ENCODE results near the gene TMEM51. TPM values are rescaled to one million over a fixed set of nuclear protein-coding genes. Genes with fewer than 3 reads are reported as not detected.

TMEM51 gene
- total RNA-seq, 1 experiment from 2014 or later = 47.6 TPM

DNA sequence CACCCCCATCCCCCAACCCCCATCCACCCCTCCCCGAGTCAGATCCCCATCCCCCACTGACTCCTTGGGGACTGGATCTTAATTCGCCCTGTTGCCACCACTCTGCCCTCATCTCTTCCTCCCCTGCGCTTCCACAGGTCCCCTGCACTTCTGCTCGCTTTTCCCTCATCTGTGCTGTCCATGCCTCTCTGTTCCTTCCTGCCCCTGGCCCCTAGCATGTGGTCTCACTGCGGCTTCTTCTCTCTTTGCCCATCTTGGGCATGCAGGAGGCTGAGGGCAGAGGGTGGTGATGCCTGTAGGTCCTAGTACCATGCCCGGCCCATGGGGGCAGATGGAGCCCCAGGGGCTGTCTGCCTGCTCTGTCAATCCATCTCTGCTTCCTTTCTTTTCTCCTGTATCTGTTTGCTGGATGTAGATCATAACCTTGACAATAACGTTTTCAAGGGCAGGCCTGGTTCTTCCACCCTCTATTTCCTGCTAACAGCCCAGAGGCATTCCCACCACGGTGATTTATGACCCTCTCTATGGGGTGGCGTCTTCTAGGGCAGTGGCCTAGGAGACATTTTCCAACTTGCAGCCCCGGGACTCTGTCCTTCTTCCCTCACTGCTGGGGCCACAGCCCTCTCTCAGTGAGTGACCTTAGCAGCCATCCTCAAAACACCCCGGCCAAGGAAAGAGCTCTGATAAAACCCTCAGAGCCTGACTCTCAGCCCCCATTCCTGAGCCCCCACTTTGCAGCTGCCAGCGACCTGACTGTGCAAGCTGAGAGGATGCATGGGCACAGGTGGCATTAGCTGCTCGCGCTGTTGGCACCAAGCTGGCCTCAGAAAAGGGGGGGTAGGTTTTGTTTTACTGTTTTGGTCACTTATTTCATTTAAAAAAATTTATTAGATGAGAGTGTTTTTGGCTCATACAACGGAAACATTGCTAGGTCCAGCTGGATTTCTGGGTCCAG lies 33.9 kb downstream of the TMEM51 start:
- H3K36me3 Mint-ChIP-seq (ENCODE audit: insufficient read depth, unreplicated experiment) = peaks cover 41% of the 10 kb centered on the region
- CTCF ChIA-PET = interaction anchor here (0.6 kb wide), 2 partner anchors 144 to 520 kb away, joined by 3 to 5 read pairs; no protein-coding TSS in a partner anchor
- TF ChIP-seq, protein P1, sequence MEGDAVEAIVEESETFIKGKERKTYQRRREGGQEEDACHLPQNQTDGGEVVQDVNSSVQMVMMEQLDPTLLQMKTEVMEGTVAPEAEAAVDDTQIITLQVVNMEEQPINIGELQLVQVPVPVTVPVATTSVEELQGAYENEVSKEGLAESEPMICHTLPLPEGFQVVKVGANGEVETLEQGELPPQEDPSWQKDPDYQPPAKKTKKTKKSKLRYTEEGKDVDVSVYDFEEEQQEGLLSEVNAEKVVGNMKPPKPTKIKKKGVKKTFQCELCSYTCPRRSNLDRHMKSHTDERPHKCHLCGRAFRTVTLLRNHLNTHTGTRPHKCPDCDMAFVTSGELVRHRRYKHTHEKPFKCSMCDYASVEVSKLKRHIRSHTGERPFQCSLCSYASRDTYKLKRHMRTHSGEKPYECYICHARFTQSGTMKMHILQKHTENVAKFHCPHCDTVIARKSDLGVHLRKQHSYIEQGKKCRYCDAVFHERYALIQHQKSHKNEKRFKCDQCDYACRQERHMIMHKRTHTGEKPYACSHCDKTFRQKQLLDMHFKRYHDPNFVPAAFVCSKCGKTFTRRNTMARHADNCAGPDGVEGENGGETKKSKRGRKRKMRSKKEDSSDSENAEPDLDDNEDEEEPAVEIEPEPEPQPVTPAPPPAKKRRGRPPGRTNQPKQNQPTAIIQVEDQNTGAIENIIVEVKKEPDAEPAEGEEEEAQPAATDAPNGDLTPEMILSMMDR (IDR thresholded peaks at IDR 0.05; ENCODE audit: unreplicated experiment) = no peak
- intact Hi-C loops (cut with micrococcal nuclease; ENCODE audit: unreplicated experiment) = no loop called here
- no TSS peak for BruUV-seq (replicated peaks)
- H3K27me3 Mint-ChIP-seq (ENCODE audit: unreplicated experiment) = no peaks in the 10 kb centered on the region
- H3K4me1 Mint-ChIP-seq (ENCODE audit: low read depth, unreplicated experiment) = peaks cover 77% of the 10 kb centered on the region
- H3K9me3 Mint-ChIP-seq (ENCODE audit: low read depth, unreplicated experiment) = no peaks in the 10 kb centered on the region
- peak overlapping the region; percentile 11 for H3K27ac Mint-ChIP-seq (ENCODE audit: unreplicated experiment)
- DNase-seq = no peak
- peak overlapping the region; percentile 1 for H3K4me3 Mint-ChIP-seq (ENCODE audit: low read depth, unreplicated experiment)

DNA sequence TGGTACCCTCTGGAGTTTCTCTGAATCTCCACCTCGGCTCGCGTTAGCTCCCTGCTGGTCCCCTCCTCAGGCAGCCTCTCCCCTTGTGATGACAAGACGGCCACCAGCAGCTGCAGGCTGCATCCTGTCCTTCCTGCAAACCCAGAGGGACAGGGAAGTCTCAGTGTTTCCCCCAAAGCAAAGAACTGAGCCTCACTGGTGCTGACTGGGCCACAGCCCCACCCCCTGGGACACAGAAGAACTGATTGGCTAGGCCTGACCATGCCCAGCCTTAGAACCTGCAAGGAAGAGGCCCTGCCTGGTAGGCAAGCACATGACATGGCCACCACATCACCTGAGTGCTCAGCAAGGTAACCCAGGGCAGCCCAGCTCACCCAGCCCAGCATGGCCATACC lies 34.6 kb downstream of the TMEM51 start:
- TF ChIP-seq, protein P1 (IDR thresholded peaks at IDR 0.05; ENCODE audit: unreplicated experiment) = no peak
- peaks cover 77% of the 10 kb centered on the region for H3K4me1 Mint-ChIP-seq (ENCODE audit: low read depth, unreplicated experiment)
- no peaks in the 10 kb centered on the region for H3K9me3 Mint-ChIP-seq (ENCODE audit: low read depth, unreplicated experiment)
- no peak overlapping the region for H3K4me3 Mint-ChIP-seq (ENCODE audit: low read depth, unreplicated experiment)
- DNase-seq = no peak
- no peaks in the 10 kb centered on the region for H3K27me3 Mint-ChIP-seq (ENCODE audit: unreplicated experiment)
- intact Hi-C loops (cut with micrococcal nuclease; ENCODE audit: unreplicated experiment) = no loop called here
- no TSS peak for BruUV-seq (replicated peaks)
- H3K27ac Mint-ChIP-seq (ENCODE audit: unreplicated experiment) = no peak overlapping the region
- CTCF ChIA-PET = interaction anchor here (0.6 kb wide), 1 partner anchor 519 kb away, joined by 3 read pairs; no protein-coding TSS in a partner anchor
- peaks cover 38% of the 10 kb centered on the region for H3K36me3 Mint-ChIP-seq (ENCODE audit: insufficient read depth, unreplicated experiment)

DNA sequence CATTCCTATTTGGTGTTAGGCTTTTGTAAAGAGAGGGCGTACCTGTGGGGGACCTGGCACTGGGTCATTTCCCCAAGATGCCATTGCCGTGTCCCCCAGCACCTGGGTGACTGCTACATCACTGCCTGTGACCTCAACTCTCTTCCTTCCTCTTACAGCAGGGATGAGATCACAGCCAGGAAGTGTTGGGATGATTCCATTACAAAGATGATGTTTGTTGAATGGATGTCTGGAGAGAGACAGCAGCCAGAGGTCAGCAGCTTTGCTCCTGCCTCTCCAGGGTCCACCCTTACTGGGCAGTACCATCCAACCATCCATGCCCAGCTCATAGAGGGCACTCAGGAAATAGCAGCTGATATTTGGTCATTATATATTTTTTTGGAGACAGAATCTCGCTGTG lies 35.1 kb downstream of the TMEM51 start:
- no peak overlapping the region for H3K4me3 Mint-ChIP-seq (ENCODE audit: low read depth, unreplicated experiment)
- TF ChIP-seq, protein P1 (IDR thresholded peaks at IDR 0.05; ENCODE audit: unreplicated experiment) = no peak
- no peak overlapping the region for H3K27ac Mint-ChIP-seq (ENCODE audit: unreplicated experiment)
- no peak for DNase-seq
- peaks cover 77% of the 10 kb centered on the region for H3K4me1 Mint-ChIP-seq (ENCODE audit: low read depth, unreplicated experiment)
- peaks cover 41% of the 10 kb centered on the region for H3K36me3 Mint-ChIP-seq (ENCODE audit: insufficient read depth, unreplicated experiment)
- intact Hi-C loops (cut with micrococcal nuclease; ENCODE audit: unreplicated experiment) = no loop called here
- H3K9me3 Mint-ChIP-seq (ENCODE audit: low read depth, unreplicated experiment) = no peaks in the 10 kb centered on the region
- BruUV-seq (replicated peaks) = no TSS peak
- H3K27me3 Mint-ChIP-seq (ENCODE audit: unreplicated experiment) = no peaks in the 10 kb centered on the region
- CTCF ChIA-PET = interaction anchor here (0.6 to 1.7 kb wide), 3 partner anchors 10 to 21 kb away, joined by 3 to 5 read pairs (median 3); no protein-coding TSS in a partner anchor

DNA sequence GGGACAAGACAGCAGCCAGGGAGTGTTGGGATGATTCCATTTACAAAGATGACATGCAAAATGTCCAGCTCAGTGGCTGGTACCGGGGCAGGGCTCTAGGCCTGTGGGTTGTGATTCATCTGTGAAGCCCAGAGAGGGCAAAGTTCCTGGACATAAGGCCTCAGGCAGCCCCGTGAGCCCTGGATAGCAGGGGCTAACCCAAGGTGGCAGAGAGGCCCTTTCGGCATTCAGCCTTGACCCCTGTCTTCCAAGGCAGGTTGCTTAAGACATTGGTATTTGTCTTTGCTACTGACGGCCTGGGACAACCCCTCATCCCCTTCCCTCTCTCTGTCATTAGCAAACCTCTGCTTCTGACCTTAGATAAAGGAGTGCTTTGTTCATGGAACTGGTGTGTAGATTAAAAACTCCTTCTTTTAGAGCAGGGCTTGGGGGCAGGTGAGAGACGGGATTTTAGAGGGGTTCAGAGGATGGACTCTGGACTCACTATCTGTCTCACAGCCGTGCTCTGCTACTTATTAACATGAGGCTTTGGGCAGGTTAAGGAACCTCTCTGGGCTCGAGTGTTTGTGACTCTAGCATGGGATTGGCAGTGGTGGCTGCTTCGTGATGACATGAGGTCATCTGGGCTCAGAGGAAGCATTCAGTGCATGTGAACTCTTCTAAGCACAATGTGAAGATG lies 36.3 kb downstream of the TMEM51 start:
- intact Hi-C loops (cut with micrococcal nuclease; ENCODE audit: unreplicated experiment) = no loop called here
- no peaks in the 10 kb centered on the region for H3K27me3 Mint-ChIP-seq (ENCODE audit: unreplicated experiment)
- TF ChIP-seq, protein P1 (IDR thresholded peaks at IDR 0.05; ENCODE audit: unreplicated experiment) = no peak
- CTCF ChIA-PET = interaction anchor here (0.8 to 1.7 kb wide), 2 partner anchors 11 kb away, joined by 3 to 5 read pairs; no protein-coding TSS in a partner anchor
- peaks cover 41% of the 10 kb centered on the region for H3K36me3 Mint-ChIP-seq (ENCODE audit: insufficient read depth, unreplicated experiment)
- peak overlapping the region; percentile 22 for H3K4me3 Mint-ChIP-seq (ENCODE audit: low read depth, unreplicated experiment)
- BruUV-seq (replicated peaks) = no TSS peak
- peaks cover 78% of the 10 kb centered on the region for H3K4me1 Mint-ChIP-seq (ENCODE audit: low read depth, unreplicated experiment)
- H3K27ac Mint-ChIP-seq (ENCODE audit: unreplicated experiment) = peak overlapping the region; percentile 62
- no peaks in the 10 kb centered on the region for H3K9me3 Mint-ChIP-seq (ENCODE audit: low read depth, unreplicated experiment)
- DNase-seq = no peak

All from Calu3 (cell line).